ENCODE data around the gene URGCP. TPM values are rescaled to one million over a fixed set of nuclear protein-coding genes. Genes with fewer than 3 reads are reported as not detected.

The URGCP gene
- total RNA-seq, 1 experiment from 2014 or later = 30.7 TPM

DNA sequence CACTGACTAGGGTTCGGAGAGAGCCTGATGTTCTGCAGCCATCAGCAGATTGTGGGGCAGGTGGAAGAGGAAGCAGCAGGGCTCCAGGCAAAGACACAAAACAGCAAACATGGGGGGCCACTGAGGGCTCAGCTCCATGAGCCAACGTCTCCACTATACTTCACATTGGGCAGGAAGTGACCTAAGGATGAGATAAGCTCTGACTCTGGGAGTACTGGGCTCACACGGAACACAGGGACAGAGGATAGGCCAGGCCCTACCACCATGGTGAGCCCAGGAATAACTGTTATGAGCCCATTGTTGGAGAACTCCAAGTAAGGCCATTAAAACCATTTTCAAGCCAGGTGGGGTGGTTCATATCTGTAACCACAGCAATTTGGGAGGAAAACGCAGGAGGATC is 22.2 kb downstream of the URGCP start:
- TF ChIP-seq, protein P1, sequence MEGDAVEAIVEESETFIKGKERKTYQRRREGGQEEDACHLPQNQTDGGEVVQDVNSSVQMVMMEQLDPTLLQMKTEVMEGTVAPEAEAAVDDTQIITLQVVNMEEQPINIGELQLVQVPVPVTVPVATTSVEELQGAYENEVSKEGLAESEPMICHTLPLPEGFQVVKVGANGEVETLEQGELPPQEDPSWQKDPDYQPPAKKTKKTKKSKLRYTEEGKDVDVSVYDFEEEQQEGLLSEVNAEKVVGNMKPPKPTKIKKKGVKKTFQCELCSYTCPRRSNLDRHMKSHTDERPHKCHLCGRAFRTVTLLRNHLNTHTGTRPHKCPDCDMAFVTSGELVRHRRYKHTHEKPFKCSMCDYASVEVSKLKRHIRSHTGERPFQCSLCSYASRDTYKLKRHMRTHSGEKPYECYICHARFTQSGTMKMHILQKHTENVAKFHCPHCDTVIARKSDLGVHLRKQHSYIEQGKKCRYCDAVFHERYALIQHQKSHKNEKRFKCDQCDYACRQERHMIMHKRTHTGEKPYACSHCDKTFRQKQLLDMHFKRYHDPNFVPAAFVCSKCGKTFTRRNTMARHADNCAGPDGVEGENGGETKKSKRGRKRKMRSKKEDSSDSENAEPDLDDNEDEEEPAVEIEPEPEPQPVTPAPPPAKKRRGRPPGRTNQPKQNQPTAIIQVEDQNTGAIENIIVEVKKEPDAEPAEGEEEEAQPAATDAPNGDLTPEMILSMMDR (conservative IDR thresholded peaks at IDR 0.05) = no peak
- Histone ChIP-seq H3K9me3 (ENCODE audit: control insufficient read depth, low read depth, low read length) (no peaks in the 10 kb centered on the region), H4K20me1 (ENCODE audit: control insufficient read depth, insufficient read depth, insufficient read length) (no peaks in the 10 kb centered on the region), H3K79me2 (ENCODE audit: insufficient read depth, low read length) (no peaks in the 10 kb centered on the region), H3K4ac (ENCODE audit: low read depth, low read length) (no peak overlapping the region), H2BK15ac (ENCODE audit: low read depth, low read length) (no peak overlapping the region), H2BK120ac (ENCODE audit: low read depth, low read length, poor library complexity, severe bottlenecking) (no peak overlapping the region), H4K5ac (ENCODE audit: insufficient read length, low read depth, low read length) (no peak overlapping the region), H3T11ph (ENCODE audit: low read length) (no peak overlapping the region), H3K18ac (ENCODE audit: insufficient read length, low read depth, low read length) (no peak overlapping the region), H4K8ac (replicated peaks; ENCODE audit: insufficient read length, low read depth, low read length) (no peak overlapping the region), H2BK12ac (ENCODE audit: insufficient read length, low read depth, low read length) (no peak overlapping the region), H3K23ac (ENCODE audit: insufficient read length, low read depth, low read length) (no peak overlapping the region), H2AK5ac (ENCODE audit: insufficient read length, low read length) (no peak overlapping the region), H3K79me1 (ENCODE audit: insufficient read depth, low read depth, low read length, poor library complexity, severe bottlenecking) (no peaks in the 10 kb centered on the region), H3K4me1 (ENCODE audit: insufficient read depth, low read length) (peaks cover 4% of the 10 kb centered on the region; the same call in 1 of the 2 replicates), H3K14ac (ENCODE audit: insufficient read depth, low read length) (no peak overlapping the region), H4K91ac (ENCODE audit: insufficient read length, low read depth, low read length) (no peak overlapping the region), H3K9ac (ENCODE audit: extremely low read depth, insufficient read length, low read length) (no peak overlapping the region), H3K23me2 (ENCODE audit: insufficient read length, low read depth, low read length, poor library complexity, severe bottlenecking) (no peaks in the 10 kb centered on the region), H3K27me3 (ENCODE audit: insufficient read depth, low read length) (no peaks in the 10 kb centered on the region), H3K56ac (ENCODE audit: insufficient read length, low read depth, low read length) (no peak overlapping the region), H2BK5ac (ENCODE audit: insufficient read length, low read length) (no peak overlapping the region), H3K27ac (ENCODE audit: insufficient read length, low read depth, low read length) (no peak overlapping the region), H2BK20ac (ENCODE audit: low read depth, low read length, poor library complexity, severe bottlenecking) (no peak overlapping the region), H2AFZ (ENCODE audit: low read length) (no peak overlapping the region), H3K4me2 (ENCODE audit: insufficient read depth, insufficient read length, low read length) (no peak overlapping the region)
- no peak for DNase-seq
- Mint-ChIP-seq H3K4me1 (peaks cover 10 to 16% of the 10 kb centered on the region in 2 experiments), H3K27me3 (ENCODE audit: low read depth) (no peaks in the 10 kb centered on the region), H3K9me3 (no peaks in the 10 kb centered on the region; a peak in 1 of 5 replicates), H3K4me3 (no peak overlapping the region), H3K27ac (no peak overlapping the region; a peak in 1 of 7 replicates), H3K36me3 (ENCODE audit: insufficient read depth in 1 of 3, low read depth in 3 of 3) (peaks cover 2 to 47% (median 18%) of the 10 kb centered on the region in 3 experiments; a peak in 6 of 7 replicates)
- no CpG with 5 or more reads among the region's 4 CpGs for WGBS (ENCODE audit: extremely low coverage, insufficient read length, low lambda C conversion rate)

Data from H9 (cell line).